SK-N-SH treated with all-trans-retinoic acid at 6 μM for 48 hours (cell line): ENCODE data around the gene ETV1.

Source experiments
- ATAC-seq: fragments of 200-7000 bp; cut with Tn5 transposase; 3 replicates; pipeline ENCODE4 v1.9.1; 2020; ENCODE audit warnings: mild to moderate bottlenecking, moderate library complexity
- ARNTL ChIP-seq: fragments of 450-650 bp; formaldehyde crosslinking; IDR thresholded peaks from 2 replicates; pipeline ENCODE4 v1.5.0; 2020; ENCODE audit warnings: low read depth, mild to moderate bottlenecking, moderate library complexity, borderline replicate concordance
- BACH2 ChIP-seq: fragments of 250-450 bp; sonication (Bioruptor Pico); IDR thresholded peaks from 2 replicates; pipeline ENCODE4 v1.9.0; 2021; ENCODE audit warnings: mild to moderate bottlenecking, borderline replicate concordance
- CSDC2 ChIP-seq: fragments of 250-450 bp; sonication (Bioruptor Pico); IDR thresholded peaks from 2 replicates; pipeline ENCODE4 v1.5.0; 2020; ENCODE audit warnings: mild to moderate bottlenecking, moderate library complexity
- GLIS3 ChIP-seq: fragments of 250-450 bp; sonication (Bioruptor Pico); IDR thresholded peaks from 2 replicates; pipeline ENCODE4 v1.5.0; 2020; ENCODE audit warnings: mild to moderate bottlenecking, moderate library complexity
- ISL1 ChIP-seq: fragments of 250-450 bp; sonication (Bioruptor Pico); IDR thresholded peaks from 2 replicates; pipeline ENCODE4 v2.1.2; 2022; ENCODE audit warnings: mild to moderate bottlenecking, moderate library complexity
- POU6F1 ChIP-seq: fragments of 250-450 bp; sonication (Bioruptor Pico); IDR thresholded peaks from 2 replicates; pipeline ENCODE4 v1.8.0; 2021; ENCODE audit warnings: low read depth, mild to moderate bottlenecking, moderate library complexity, borderline replicate concordance
- PPARA ChIP-seq: fragments of 250-450 bp; sonication (Bioruptor Pico); IDR thresholded peaks from 2 replicates; pipeline ENCODE4 v1.5.0; 2020; ENCODE audit warnings: mild to moderate bottlenecking, borderline replicate concordance
- RARB ChIP-seq: fragments of 250-450 bp; sonication (Bioruptor Pico); IDR thresholded peaks from 2 replicates; pipeline ENCODE4 v1.8.0; 2021; ENCODE audit warnings: mild to moderate bottlenecking, moderate library complexity
- SNAI2 ChIP-seq: fragments of 250-450 bp; sonication (Bioruptor Pico); IDR thresholded peaks from 2 replicates; pipeline ENCODE4 v1.5.0; 2020; ENCODE audit warnings: mild to moderate bottlenecking, moderate library complexity
- TCF4 ChIP-seq: fragments of 250-450 bp; sonication (Bioruptor Pico); IDR thresholded peaks from 2 replicates; pipeline ENCODE4 v1.8.0; 2021; ENCODE audit warnings: mild to moderate bottlenecking, moderate library complexity, borderline replicate concordance
- TOX ChIP-seq: fragments of 250-450 bp; sonication (Bioruptor Pico); IDR thresholded peaks from 2 replicates; pipeline ENCODE4 v1.8.0; 2021; ENCODE audit warnings: mild to moderate bottlenecking, moderate library complexity, borderline replicate concordance
- ZC3H10 ChIP-seq: fragments of 250-450 bp; sonication (Bioruptor Pico); IDR thresholded peaks from 2 replicates; pipeline ENCODE4 v1.5.1; 2021; ENCODE audit warnings: mild to moderate bottlenecking, moderate library complexity
- ZFP3 ChIP-seq: fragments of 250-450 bp; sonication (Bioruptor Pico); IDR thresholded peaks from 2 replicates; pipeline ENCODE4 v1.5.0; 2020; ENCODE audit warnings: mild to moderate bottlenecking, moderate library complexity
- ZFP30 ChIP-seq: fragments of 450-650 bp; formaldehyde crosslinking; IDR thresholded peaks from 2 replicates; pipeline ENCODE4 v1.5.0; 2022; ENCODE audit warnings: mild to moderate bottlenecking, moderate library complexity
- ZNF565 ChIP-seq: fragments of 450-650 bp; formaldehyde crosslinking; conservative IDR thresholded peaks from 2 replicates; pipeline ENCODE4 v1.5.0; 2020; ENCODE audit warnings: low read depth, mild to moderate bottlenecking, moderate library complexity
- ZNF70 ChIP-seq: fragments of 450-650 bp; formaldehyde crosslinking; IDR thresholded peaks from 2 replicates; pipeline ENCODE4 v1.5.0; 2020; ENCODE audit warnings: mild to moderate bottlenecking, moderate library complexity
- ZNF8 ChIP-seq: fragments of 450-650 bp; formaldehyde crosslinking; IDR thresholded peaks from 2 replicates; pipeline ENCODE4 v1.5.0; 2020; ENCODE audit warnings: mild to moderate bottlenecking, moderate library complexity
- TF ChIP-seq, protein P1 (sequence below): fragments of 250-450 bp; sonication (Bioruptor Pico); IDR thresholded peaks from 2 replicates; pipeline ENCODE4 v1.5.1; 2020; ENCODE audit warnings: low read depth, mild to moderate bottlenecking, moderate library complexity
- TF ChIP-seq, protein P2 (sequence below): fragments of 250-450 bp; sonication (Bioruptor Pico); IDR thresholded peaks from 2 replicates; pipeline ENCODE4 v1.5.1; 2021; ENCODE audit warnings: mild to moderate bottlenecking, moderate library complexity
- TF ChIP-seq, protein P3 (sequence below): fragments of 250-450 bp; sonication (Bioruptor Pico); IDR thresholded peaks from 2 replicates; pipeline ENCODE4 v1.8.0; 2020; ENCODE audit warnings: mild to moderate bottlenecking, moderate library complexity, borderline replicate concordance

ETV1 gene

GRCh38 chr7:13886356-13886755, 103.1 kb downstream of the ETV1 start (continued):
- TF ChIP-seq ZNF8 (no peak), GLIS3 (CRISPR knock-in tag) (no peak), CSDC2 (no peak), ZFP3 (CRISPR knock-in tag) (no peak)

DNA sequence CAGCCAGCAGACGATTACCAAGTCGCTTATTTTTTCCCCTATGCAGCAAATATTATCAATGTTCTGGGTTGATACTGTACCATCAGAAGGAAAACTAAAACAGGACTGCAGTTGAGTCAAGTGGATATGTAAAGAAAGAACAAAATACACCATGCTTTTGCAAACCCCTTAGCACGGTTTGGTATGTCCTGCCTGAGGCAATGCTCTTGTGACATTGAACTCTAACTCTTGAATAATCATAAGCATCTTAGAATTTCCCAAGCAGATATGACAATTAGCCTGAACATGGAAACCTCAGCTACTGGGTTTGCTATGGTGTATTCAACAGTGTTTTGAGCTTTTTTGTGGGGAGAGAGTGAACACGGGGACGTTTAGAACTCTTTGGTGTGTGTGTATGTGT, 107.4 kb downstream of the ETV1 start:
- no peak for ATAC-seq
- TF ChIP-seq ZC3H10 (no peak), ZFP3 (CRISPR knock-in tag) (no peak), ZNF565 (CRISPR knock-in tag) (no peak), BACH2 (CRISPR knock-in tag) (no peak), TCF4 (CRISPR knock-in tag) (no peak), ISL1 (CRISPR knock-in tag) (no peak), SNAI2 (CRISPR knock-in tag) (no peak), CSDC2 (no peak), ZNF70 (CRISPR knock-in tag) (no peak), RARB (CRISPR knock-in tag) (no peak), ZFP30 (CRISPR knock-in tag) (no peak), ARNTL (no peak), GLIS3 (CRISPR knock-in tag) (no peak), POU6F1 (CRISPR knock-in tag) (no peak)
- TF ChIP-seq, protein P1, sequence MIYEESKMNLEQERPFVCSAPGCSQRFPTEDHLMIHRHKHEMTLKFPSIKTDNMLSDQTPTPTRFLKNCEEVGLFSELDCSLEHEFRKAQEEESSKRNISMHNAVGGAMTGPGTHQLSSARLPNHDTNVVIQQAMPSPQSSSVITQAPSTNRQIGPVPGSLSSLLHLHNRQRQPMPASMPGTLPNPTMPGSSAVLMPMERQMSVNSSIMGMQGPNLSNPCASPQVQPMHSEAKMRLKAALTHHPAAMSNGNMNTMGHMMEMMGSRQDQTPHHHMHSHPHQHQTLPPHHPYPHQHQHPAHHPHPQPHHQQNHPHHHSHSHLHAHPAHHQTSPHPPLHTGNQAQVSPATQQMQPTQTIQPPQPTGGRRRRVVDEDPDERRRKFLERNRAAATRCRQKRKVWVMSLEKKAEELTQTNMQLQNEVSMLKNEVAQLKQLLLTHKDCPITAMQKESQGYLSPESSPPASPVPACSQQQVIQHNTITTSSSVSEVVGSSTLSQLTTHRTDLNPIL (CRISPR knock-in tag): no peak
- TF ChIP-seq, protein P2, sequence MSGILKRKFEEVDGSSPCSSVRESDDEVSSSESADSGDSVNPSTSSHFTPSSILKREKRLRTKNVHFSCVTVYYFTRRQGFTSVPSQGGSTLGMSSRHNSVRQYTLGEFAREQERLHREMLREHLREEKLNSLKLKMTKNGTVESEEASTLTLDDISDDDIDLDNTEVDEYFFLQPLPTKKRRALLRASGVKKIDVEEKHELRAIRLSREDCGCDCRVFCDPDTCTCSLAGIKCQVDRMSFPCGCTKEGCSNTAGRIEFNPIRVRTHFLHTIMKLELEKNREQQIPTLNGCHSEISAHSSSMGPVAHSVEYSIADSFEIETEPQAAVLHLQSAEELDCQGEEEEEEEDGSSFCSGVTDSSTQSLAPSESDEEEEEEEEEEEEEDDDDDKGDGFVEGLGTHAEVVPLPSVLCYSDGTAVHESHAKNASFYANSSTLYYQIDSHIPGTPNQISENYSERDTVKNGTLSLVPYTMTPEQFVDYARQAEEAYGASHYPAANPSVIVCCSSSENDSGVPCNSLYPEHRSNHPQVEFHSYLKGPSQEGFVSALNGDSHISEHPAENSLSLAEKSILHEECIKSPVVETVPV (CRISPR knock-in tag): no peak
- TF ChIP-seq, protein P3, sequence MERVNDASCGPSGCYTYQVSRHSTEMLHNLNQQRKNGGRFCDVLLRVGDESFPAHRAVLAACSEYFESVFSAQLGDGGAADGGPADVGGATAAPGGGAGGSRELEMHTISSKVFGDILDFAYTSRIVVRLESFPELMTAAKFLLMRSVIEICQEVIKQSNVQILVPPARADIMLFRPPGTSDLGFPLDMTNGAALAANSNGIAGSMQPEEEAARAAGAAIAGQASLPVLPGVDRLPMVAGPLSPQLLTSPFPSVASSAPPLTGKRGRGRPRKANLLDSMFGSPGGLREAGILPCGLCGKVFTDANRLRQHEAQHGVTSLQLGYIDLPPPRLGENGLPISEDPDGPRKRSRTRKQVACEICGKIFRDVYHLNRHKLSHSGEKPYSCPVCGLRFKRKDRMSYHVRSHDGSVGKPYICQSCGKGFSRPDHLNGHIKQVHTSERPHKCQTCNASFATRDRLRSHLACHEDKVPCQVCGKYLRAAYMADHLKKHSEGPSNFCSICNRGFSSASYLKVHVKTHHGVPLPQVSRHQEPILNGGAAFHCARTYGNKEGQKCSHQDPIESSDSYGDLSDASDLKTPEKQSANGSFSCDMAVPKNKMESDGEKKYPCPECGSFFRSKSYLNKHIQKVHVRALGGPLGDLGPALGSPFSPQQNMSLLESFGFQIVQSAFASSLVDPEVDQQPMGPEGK (CRISPR knock-in tag): no peak

GRCh38 chr7:13880789-13881188, 108.7 kb downstream of the ETV1 start:
- ATAC-seq: peak; percentile 82
- peak; percentile 77 for TF ChIP-seq ISL1 (CRISPR knock-in tag)
- TF ChIP-seq ZNF8: no peak
- TF ChIP-seq, all 23 proteins: peak for 1

GRCh38 chr7:13879994-13880686, 109.3 kb downstream of the ETV1 start:
- TF ChIP-seq ZFP3 (CRISPR knock-in tag): no peak
- TF ChIP-seq, protein P2 (CRISPR knock-in tag): no peak
- TF ChIP-seq ZNF8: no peak
- TF ChIP-seq, protein P1 (CRISPR knock-in tag): no peak
- TF ChIP-seq, protein P3 (CRISPR knock-in tag): no peak
- no peak for TF ChIP-seq TOX (CRISPR knock-in tag)
- no peak for TF ChIP-seq ISL1 (CRISPR knock-in tag)
- TF ChIP-seq PPARA (CRISPR knock-in tag): no peak
- peak; percentile 84 for ATAC-seq
